ENCODE results near the gene PAPLN. TPM values are rescaled to one million over a fixed set of nuclear protein-coding genes. Genes with fewer than 3 reads are reported as not detected.

The PAPLN gene
- total and polyA plus RNA-seq, 3 donors from 2014 or later: 12.4 to 33.4 (median 24.5) TPM

GRCh38 chr14:73255005-73255400 lies 17.7 kb downstream of the PAPLN start:
- no peak for TF ChIP-seq CTCF (IDR thresholded peaks at IDR 0.05)
- TF ChIP-seq POLR2A (IDR thresholded peaks at IDR 0.05): no peak
- Histone ChIP-seq H3K36me3 (ENCODE audit: low read depth, missing control alignments) (no peaks in the 10 kb centered on the region), H3K27me3 (no peaks in the 10 kb centered on the region), H3K4me1 (no peaks in the 10 kb centered on the region), H3K9me3 (no peaks in the 10 kb centered on the region), H3K27ac (no peak overlapping the region), H3K4me3 (no peak overlapping the region)
- intact Hi-C loops (cut with DNase I; ENCODE audit: low total_unique reads): no loop called here
- DNase-seq: no peak
- WGBS, 2 donors: 92 to 95% methylated on average over 4 to 6 of the region's 6 CpGs

- Histone ChIP-seq H3K4me1 (no peaks in the 10 kb centered on the region), H3K27ac (no peak overlapping the region), H3K4me3 (no peak overlapping the region), H3K27me3 (no peaks in the 10 kb centered on the region), H3K36me3 (ENCODE audit: low read depth, missing control alignments) (no peaks in the 10 kb centered on the region), H3K9me3 (no peaks in the 10 kb centered on the region)
- 74 to 80% methylated on average over 9 of the region's 9 CpGs for WGBS, 2 donors
- intact Hi-C loops (cut with DNase I; ENCODE audit: low total_unique reads): no loop called here
- TF ChIP-seq CTCF (IDR thresholded peaks at IDR 0.05) (no peak), POLR2A (IDR thresholded peaks at IDR 0.05) (no peak)
- no peak for DNase-seq
Observed at GRCh38 chr14:73255693-73256225, 18.5 kb downstream of the PAPLN start.

- intact Hi-C loops (cut with DNase I; ENCODE audit: low total_unique reads): no loop called here
- no peaks in the 10 kb centered on the region for H3K36me3 ChIP-seq (ENCODE audit: low read depth, missing control alignments)
- WGBS, 2 donors: 91 to 97% methylated on average over 4 of the region's 4 CpGs
- no peak overlapping the region for H3K27ac ChIP-seq
- no peak for DNase-seq
- H3K4me1 ChIP-seq: no peaks in the 10 kb centered on the region
- H3K9me3 ChIP-seq: no peaks in the 10 kb centered on the region
- no peaks in the 10 kb centered on the region for H3K27me3 ChIP-seq
- H3K4me3 ChIP-seq: no peak overlapping the region
- TF ChIP-seq POLR2A (IDR thresholded peaks at IDR 0.05): no peak
- TF ChIP-seq CTCF (IDR thresholded peaks at IDR 0.05): no peak
Observed at GRCh38 chr14:73258076-73258475, 20.8 kb downstream of the PAPLN start.

GRCh38 chr14:73258845-73259611 lies 21.7 kb downstream of the PAPLN start:
- Histone ChIP-seq H3K4me1 (no peaks in the 10 kb centered on the region), H3K4me3 (no peak overlapping the region), H3K36me3 (ENCODE audit: low read depth, missing control alignments) (no peaks in the 10 kb centered on the region), H3K9me3 (no peaks in the 10 kb centered on the region), H3K27me3 (no peaks in the 10 kb centered on the region), H3K27ac (no peak overlapping the region)
- no peak for DNase-seq
- intact Hi-C loops (cut with DNase I; ENCODE audit: low total_unique reads): no loop called here
- WGBS, 2 donors: 96 to 97% methylated on average over 18 to 20 of the region's 20 CpGs
- no peak for TF ChIP-seq POLR2A (IDR thresholded peaks at IDR 0.05)
- TF ChIP-seq CTCF (IDR thresholded peaks at IDR 0.05): no peak

GRCh38 chr14:73259837-73260236 lies 22.5 kb downstream of the PAPLN start:
- intact Hi-C loops (cut with DNase I; ENCODE audit: low total_unique reads): no loop called here
- H3K27ac ChIP-seq: no peak overlapping the region
- no peaks in the 10 kb centered on the region for H3K36me3 ChIP-seq (ENCODE audit: low read depth, missing control alignments)
- H3K4me3 ChIP-seq: no peak overlapping the region
- DNase-seq: no peak
- H3K4me1 ChIP-seq: no peaks in the 10 kb centered on the region
- H3K9me3 ChIP-seq: no peaks in the 10 kb centered on the region
- no peaks in the 10 kb centered on the region for H3K27me3 ChIP-seq
- WGBS, 2 donors: 91 to 96% methylated on average over 9 of the region's 9 CpGs
- TF ChIP-seq CTCF (IDR thresholded peaks at IDR 0.05) (no peak), POLR2A (IDR thresholded peaks at IDR 0.05) (no peak)

Data from testis (tissue), 3 donors.